RWPE1 (cell line): ENCODE results near the gene CRMP1.

Source experiments
- CTCF ChIA-PET: fragments of 350-600 bp; sonication (Branson Sonifier 250); formaldehyde crosslinking; extraction: SDS; loops from one replicate; lab custom pipeline; 2021; lab: Yijun Ruan, JAX
- POLR2A ChIA-PET: fragments of 400-600 bp; formaldehyde crosslinking; extraction: SDS; loops from one replicate; lab custom pipeline; 2020; ENCODE audit warnings: antibody characterized with exemption; ENCODE audit not compliant: low non-redundant PET; lab: Yijun Ruan, JAX
- DNase-seq: peaks from one replicate; pipeline ENCODE4 v3.0.0; 2012; ENCODE audit warnings: low spot score
- H3K27ac ChIP-seq: fragments of 450-650 bp; 2 replicates; pipeline ENCODE4 v1.5.1; 2017
- TF ChIP-seq, protein P1 (sequence below): fragments of 450-650 bp; conservative IDR thresholded peaks from 2 replicates; pipeline ENCODE4 v1.5.1; 2017; ENCODE audit warnings: low read depth, mild to moderate bottlenecking

Gene CRMP1

DNA sequence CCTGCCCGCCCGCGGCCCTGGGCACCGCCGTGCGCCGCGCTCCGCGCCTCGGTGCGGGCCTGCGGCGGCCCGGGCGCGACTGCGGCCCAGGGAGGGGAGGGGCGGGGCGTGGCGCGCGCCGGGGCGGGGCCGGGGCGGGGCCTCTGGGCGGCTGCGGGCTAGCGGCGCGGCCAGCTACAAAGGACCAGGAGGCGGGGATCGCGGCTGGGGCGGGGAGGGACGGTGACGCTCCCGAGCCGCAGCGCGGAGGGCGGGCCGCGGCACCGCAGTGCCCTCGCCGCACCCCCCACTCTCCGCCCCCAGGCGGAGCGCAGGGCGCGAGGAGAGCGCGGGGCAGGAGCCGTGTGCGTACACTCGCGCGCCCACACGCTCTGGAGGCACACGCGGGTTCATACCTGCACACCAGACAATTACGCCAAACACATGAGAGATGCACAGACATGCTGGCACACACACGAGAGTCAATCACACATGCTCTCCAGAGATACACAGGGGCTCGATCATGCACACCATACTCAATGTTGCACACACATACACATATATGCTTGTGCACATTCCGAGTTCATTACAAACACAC is at the start of gene CRMP1:
Gene CRMP1 (minus strand): TSS at position 83 of the 577 bp plus-strand sequence. CDS start 117 bp downstream, outside the sequence.
- DNase-seq: no peak
- POLR2A ChIA-PET: no interaction called here
- TF ChIP-seq, protein P1, sequence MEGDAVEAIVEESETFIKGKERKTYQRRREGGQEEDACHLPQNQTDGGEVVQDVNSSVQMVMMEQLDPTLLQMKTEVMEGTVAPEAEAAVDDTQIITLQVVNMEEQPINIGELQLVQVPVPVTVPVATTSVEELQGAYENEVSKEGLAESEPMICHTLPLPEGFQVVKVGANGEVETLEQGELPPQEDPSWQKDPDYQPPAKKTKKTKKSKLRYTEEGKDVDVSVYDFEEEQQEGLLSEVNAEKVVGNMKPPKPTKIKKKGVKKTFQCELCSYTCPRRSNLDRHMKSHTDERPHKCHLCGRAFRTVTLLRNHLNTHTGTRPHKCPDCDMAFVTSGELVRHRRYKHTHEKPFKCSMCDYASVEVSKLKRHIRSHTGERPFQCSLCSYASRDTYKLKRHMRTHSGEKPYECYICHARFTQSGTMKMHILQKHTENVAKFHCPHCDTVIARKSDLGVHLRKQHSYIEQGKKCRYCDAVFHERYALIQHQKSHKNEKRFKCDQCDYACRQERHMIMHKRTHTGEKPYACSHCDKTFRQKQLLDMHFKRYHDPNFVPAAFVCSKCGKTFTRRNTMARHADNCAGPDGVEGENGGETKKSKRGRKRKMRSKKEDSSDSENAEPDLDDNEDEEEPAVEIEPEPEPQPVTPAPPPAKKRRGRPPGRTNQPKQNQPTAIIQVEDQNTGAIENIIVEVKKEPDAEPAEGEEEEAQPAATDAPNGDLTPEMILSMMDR: no peak
- CTCF ChIA-PET: no interaction called here
- H3K27ac ChIP-seq: no peak within 1 kb of the TSS

DNA sequence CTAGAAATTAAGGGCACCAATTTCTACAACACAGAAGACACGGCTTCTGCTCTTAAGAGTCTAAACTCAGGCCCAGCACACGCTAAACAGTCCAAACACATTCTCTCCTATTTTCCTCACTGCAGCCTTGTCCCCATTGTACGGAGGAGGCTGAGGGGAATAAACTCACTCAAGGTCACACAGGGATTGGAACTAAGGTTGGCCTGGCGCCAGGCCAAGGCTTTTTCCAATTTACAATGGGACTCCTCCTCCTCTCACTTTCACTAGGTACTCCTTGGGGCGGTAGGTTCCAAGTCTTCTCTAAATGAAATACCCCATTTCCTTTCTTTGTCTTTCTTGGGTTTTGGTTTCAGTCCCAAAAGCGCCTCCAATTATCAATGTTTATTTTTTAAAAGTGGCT is 48.7 kb upstream of the CRMP1 start:
- H3K27ac ChIP-seq: no peak overlapping the region
- no peak for DNase-seq
- TF ChIP-seq, protein P1: no peak
- ChIA-PET POLR2A (no interaction called here), CTCF (no interaction called here)

DNA sequence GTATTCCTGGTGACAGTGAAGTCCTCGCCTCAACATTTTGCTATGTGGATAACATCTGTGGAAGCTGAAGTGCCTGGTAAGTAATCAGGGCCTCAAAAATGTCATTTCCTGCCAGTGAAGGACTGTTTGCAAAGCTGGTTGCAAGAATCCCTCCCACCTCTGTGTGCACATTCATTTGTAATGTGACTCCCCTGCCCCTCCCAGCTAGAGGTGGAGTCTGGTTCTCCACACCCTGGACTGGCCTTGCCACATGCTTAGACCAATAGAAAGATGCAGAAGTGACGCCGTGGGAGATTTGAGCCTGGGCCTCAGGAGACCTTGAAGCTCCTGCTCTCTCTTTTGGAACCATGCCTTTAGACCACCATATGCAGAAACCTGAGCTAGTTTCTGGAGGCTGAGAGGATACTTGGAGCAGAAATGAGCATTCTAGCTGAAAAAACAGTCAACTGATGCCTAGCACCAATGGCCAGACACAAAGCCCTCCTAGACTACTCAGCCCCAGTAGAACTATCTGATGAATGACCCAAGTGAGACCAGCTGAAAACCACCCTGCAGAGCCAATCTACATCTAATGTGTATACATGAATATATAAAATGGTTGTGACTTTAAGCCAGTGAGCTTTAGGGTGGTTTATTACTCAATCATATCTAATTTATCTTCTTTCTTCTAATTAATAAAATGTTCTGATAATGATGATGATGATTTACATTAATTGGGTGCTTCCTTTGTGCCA is 47.8 kb upstream of the CRMP1 start:
- ChIA-PET POLR2A (no interaction called here), CTCF (no interaction called here)
- DNase-seq: no peak
- TF ChIP-seq, protein P1: no peak
- H3K27ac ChIP-seq: no peak overlapping the region

DNA sequence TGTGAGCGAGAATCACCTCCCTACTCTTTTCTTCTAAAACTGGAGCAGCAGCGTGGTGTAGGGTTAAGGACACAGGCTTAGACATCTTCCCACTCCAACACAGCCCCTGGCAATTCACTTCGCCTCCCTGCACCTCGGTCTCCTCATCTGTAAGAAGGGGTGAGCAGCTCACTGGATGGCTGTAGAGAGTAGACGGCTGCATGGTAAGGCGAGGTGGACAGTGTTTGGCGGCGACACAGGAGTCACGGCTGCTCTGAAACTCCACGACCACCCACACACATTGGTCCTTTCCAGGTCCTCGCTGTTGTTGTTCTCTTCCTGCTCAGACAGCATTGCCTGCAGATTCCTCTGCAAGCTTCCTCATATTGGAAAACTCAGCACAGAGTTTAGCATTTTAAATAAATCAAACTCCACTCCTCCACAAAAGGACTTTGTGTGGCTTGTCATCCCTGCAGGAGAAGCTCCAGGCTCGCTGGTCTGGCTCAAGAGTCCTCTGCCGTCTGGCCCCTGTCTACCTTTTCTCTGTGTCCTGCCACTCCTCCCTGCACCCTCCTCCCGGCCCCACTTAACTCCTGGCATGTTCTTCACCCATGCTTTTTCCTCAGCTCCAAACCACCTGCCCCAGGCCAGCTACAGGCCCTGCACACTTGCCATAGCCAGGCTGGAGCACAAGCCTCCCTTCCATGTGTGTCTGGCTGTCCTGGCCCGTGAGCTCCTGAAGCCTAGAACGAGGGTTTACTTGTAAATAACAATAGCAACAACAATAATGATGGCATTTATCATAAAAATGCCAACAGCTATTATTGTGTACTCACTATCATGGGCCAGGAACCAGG is 41.3 kb upstream of the CRMP1 start:
- CTCF ChIA-PET: interaction anchor here (0.6 kb wide), 1 partner anchor 115 kb away, joined by 3 read pairs; no protein-coding TSS in a partner anchor
- TF ChIP-seq, protein P1: no peak
- no peak overlapping the region for H3K27ac ChIP-seq
- POLR2A ChIA-PET: no interaction called here
- no peak for DNase-seq

DNA sequence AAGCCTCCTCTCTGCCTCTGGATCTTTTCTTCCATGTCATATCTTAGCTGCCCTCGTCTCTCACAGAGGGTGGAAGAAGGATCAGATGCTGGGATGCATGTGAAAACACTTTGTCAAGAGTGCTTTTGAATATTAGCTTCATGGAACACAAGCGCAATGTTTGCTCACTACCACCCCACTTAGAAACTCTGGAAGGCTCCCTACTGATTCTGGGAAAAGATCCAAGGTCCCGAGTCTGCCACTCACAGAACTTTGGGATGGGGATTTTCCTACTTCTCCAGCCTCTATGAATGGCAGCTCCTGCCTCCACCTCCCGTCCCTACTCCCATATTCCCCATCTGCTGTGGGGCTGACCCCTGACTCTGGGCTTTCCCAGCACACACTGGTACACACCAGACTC is 40.2 kb upstream of the CRMP1 start:
- TF ChIP-seq, protein P1: no peak
- POLR2A ChIA-PET: no interaction called here
- no peak for DNase-seq
- CTCF ChIA-PET: no interaction called here
- H3K27ac ChIP-seq: no peak overlapping the region

DNA sequence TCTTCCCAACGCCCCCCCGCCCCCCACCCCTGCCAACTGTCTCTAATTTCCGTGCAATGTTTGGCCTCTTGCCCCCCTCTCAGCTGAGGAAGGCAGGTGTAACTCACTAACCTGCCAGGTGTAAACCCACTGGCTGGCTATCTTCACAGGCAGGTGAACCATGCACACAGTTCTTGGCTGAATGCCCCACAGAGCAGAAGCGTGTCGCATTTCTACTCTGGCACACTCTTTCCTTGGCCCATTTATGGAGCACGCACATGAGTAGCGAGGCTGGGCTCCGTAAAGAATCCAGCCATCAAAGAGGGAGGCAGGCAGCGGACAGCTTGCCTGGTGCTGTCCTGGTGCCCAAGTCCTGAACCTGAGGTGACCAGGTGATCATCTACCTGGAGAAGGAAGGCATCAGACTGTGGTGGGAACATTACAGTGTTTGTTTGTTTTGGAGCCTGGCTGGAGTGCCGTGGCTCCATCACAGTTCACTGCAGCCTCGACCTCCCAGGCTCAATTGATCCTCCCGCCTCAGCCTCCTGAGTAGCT is 39.2 kb upstream of the CRMP1 start:
- POLR2A ChIA-PET: no interaction called here
- CTCF ChIA-PET: interaction anchor here (0.6 kb wide), 1 partner anchor 14 kb away, joined by 3 read pairs; no protein-coding TSS in a partner anchor
- TF ChIP-seq, protein P1: no peak
- no peak overlapping the region for H3K27ac ChIP-seq
- DNase-seq: no peak
